Measurements from ENCODE around the gene NOC4L. TPM values are rescaled to one million over a fixed set of nuclear protein-coding genes. Genes with fewer than 3 reads are reported as not detected.
"Not testable (repeated sequence)": the region's sequence is repeated elsewhere in the genome, so short reads cannot be mapped to it uniquely, and the experiment has no call there.

NOC4L gene
- polyA plus RNA-seq, 3 donors: 15.8 to 22.6 (median 18.0) TPM

GRCh38 chr12:132117558-132117875, 26.7 kb upstream of the NOC4L start:
- WGBS, 3 donors: 93 to 96% (median 94%) methylated on average over 10 of the region's 10 CpGs
- no peak overlapping the region for H3K27ac ChIP-seq (ENCODE audit: low read depth, low read length)

GRCh38 chr12:132118876-132119275, 25.4 kb upstream of the NOC4L start:
- H3K27ac ChIP-seq (ENCODE audit: low read depth, low read length): no peak overlapping the region
- 92 to 94% (median 93%) methylated on average over 22 of the region's 22 CpGs for WGBS, 3 donors

- no peak overlapping the region for H3K27ac ChIP-seq (ENCODE audit: low read depth, low read length)
- 96 to 97% (median 96%) methylated on average over 14 of the region's 14 CpGs for WGBS, 3 donors
These were observed 23.0 kb upstream of the NOC4L start for GRCh38 chr12:132121283-132121682.

DNA sequence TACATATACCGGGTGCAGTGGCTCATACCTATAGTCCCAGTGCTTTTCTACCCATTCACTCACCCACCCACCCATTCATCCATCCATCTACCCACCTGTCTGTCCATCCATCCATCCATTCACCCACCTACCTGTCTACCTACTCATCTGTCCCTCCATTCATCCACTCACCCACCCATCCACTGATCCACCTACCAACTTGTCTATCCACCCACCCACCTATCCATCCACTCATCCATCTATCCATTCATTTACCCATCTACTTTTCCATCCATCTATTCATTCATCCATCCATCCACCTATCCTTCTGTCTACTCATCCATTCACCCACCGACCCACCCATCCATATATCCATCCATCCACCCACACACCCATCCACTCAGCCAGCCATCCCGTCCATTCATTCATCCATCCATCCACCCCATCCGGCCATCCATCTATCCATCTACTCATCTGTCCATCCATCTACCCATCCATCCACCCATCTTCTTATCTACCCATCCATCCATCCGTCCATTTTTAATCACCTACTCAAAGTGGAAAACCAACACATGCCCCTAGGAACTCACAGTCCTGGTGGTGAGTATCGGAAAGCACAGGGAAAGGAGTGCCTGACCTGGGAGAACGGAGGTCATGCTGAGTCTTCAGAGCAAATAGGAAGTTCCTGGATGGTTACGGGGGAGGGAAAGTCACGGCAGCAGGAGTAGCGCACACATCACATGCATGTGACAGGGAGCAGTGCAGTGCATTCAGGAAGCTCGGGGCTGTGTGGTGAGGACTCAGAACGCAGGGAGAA, 20.1 kb upstream of the NOC4L start:
- H3K27ac ChIP-seq (ENCODE audit: low read depth, low read length): no peak overlapping the region
- WGBS, 3 donors: 88 to 94% (median 88%) methylated on average over 12 of the region's 12 CpGs

DNA sequence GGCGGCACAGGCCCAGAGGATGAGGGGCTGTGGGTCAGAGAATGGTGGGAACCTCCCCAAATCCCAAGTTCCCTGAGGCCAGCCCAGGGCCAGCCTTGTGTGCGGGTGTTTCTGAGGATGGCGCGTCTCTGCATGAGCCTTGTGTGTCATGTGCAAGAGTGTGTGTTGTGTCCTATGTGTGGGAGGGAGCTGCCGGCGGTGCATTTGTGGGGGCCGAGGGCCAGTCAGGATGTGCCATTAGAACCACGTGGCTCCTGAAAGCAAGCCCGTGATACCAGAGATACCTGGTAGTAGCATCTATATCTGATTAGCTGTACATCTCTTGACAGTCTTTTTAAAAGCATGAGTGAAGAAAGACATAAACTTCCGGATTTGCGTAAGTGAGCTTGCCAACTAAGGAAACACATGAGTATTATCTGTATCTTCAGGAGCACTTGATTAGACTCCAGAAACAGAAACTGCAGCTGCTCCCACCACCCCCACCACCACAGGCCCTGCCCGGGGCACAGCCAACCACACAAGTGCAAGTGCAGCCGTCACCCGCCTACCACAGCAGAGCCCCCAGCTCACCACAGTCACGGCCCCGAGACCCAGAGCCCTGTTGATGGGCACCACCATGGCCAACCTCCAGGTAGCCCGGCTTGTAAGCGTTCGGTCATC, 19.4 kb upstream of the NOC4L start:
- WGBS, 3 donors: 82 to 91% (median 85%) methylated on average over 19 of the region's 19 CpGs
- H3K27ac ChIP-seq (ENCODE audit: low read depth, low read length): no peak overlapping the region

GRCh38 chr12:132125736-132126135, 18.5 kb upstream of the NOC4L start:
- 94 to 97% (median 96%) methylated on average over 12 of the region's 12 CpGs for WGBS, 3 donors
- no peak overlapping the region for H3K27ac ChIP-seq (ENCODE audit: low read depth, low read length)

DNA sequence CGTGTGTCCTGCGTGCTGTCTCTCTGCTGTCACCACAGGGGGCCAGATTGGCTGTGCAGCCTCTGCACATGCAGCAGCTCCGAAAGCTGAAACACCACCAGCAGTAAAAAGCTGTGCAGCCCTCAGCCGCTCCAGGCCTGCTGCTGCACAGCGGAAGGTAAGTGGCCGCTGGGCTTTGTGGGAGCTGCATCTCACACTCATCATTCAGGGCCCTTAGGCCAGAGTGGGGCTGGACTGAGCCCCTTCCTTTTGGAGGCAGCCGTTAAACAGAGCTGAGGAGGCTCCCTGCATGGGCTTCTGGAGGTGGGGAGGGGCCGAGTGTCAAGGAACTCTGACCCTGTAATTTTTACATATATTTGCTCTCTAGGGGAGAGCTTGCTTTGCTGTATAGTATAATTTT, 17.2 kb upstream of the NOC4L start:
- WGBS, 3 donors: 97 to 98% (median 98%) methylated on average over 8 of the region's 8 CpGs

DNA sequence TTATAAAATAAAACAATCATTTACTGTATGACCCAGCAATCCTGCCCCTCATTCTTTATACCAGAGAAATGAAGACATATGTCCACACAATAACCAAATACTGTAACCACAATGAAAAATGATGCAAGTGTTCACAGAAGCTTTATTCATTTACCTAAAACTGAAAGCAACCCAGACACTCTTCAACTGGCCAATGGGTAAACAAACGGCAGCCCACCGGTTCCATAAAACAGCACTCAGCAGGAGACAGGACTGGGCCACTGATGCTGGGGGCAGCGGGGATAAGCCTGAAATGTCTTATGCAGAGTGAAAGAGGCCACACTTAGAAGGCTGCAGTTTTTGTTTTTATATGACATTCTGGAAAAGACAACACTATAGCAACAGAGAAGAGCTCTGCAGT, 15.2 kb upstream of the NOC4L start:
- no peak overlapping the region for H3K27ac ChIP-seq (ENCODE audit: low read depth, low read length)
- WGBS, 3 donors: 97 to 99% (median 98%) methylated on average over 3 of the region's 3 CpGs

More for the DNA sequence above, 17.2 kb upstream of the NOC4L start:
- no peak overlapping the region for H3K27ac ChIP-seq (ENCODE audit: low read depth, low read length)

- WGBS, 3 donors: 95% methylated on average over 14 of the region's 14 CpGs
- no peak overlapping the region for H3K27ac ChIP-seq (ENCODE audit: low read depth, low read length)
These were observed 13.6 kb upstream of the NOC4L start for GRCh38 chr12:132130690-132131089.

DNA sequence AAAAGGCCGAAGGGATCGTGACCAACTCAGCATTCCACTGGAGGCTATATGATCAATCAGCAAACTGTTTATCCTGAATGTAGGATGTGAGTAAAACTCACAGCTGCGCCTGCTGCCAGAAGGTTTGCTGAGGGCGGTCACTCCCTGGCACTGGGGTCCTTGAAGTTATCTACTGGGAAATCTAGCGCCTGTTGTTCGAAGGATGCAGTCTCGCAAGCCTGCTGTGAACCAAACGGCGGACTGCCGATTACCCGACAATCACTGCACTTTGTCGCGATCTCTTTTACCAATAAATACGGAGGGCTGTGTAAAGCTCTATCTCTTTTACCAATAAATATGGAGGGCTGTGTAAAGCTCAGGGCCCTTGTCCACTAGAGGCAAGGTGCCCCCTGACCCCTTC, 13.0 kb upstream of the NOC4L start:
- H3K27ac ChIP-seq (ENCODE audit: low read depth, low read length): no peak overlapping the region
- WGBS, 3 donors: 93 to 98% (median 97%) methylated on average over 14 of the region's 14 CpGs

GRCh38 chr12:132131952-132132351, 12.3 kb upstream of the NOC4L start:
- H3K27ac ChIP-seq (ENCODE audit: low read depth, low read length): no peak overlapping the region
- 88 to 95% (median 92%) methylated on average over 13 to 14 of the region's 14 CpGs for WGBS, 3 donors

- H3K27ac ChIP-seq (ENCODE audit: low read depth, low read length): no peak overlapping the region
- WGBS, 3 donors: 87 to 89% (median 88%) methylated on average over 38 to 39 of the region's 39 CpGs
These were observed 11.4 kb upstream of the NOC4L start for GRCh38 chr12:132132609-132133430.

DNA sequence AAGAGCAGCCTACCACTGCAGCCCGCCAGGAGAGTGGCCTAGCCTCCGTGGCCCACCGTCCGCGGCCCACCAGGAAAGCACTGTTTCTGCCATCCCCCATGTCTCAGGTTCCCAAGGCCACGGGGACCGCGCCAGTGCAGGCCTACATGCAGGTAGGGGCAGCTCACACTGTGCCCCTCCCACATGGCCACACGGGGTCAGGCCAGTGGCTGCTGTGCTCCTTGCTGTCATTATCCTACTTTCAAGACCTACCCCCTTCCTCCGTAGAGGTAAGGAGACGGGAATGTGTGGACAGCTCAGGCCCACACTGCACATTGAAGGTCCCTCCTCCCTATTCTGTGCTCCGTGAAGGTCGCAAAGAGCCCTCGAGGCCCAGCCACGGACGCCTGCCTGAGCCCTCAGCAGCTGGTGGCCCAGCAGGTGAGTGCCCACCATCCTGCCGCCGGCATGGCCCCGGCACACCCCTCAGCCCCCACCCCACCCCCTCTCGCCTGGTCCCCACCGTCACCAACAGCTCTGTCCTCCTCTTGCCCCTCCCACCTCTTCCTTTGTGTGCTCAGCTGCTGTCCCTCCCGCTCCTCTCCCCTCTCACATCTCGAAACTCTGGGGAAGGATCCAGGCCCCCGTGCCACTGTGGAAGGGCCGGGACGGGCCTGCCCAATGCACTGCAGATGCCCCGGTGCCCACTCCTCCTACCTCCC, 10.2 kb upstream of the NOC4L start:
- no peak overlapping the region for H3K27ac ChIP-seq (ENCODE audit: low read depth, low read length)
- WGBS, 3 donors: 40 to 73% (median 71%) methylated on average over 27 of the region's 27 CpGs

DNA sequence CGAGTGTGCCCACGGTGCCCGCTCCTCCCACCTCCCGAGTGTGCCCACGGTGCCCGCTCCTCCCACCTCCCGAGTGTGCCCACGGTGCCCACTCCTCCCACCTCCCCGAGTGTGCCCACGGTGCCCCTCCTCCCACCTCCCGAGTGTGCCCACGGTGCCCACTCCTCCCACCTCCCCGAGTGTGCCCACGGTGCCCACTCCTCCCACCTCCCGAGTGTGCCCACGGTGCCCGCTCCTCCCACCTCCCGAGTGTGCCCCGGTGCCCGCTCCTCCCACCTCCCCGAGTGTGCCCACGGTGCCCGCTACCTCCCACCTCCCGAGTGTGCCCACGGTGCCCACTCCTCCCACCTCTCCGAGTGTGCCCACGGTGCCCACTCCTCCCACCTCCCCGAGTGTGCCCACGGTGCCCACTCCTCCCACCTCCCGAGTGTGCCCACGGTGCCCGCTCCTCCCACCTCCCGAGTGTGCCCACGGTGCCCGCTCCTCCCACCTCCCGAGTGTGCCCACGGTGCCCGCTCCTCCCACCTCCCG, 9.5 kb upstream of the NOC4L start:
- 73 to 93% (median 90%) methylated on average over 4 to 19 of the region's 39 CpGs for WGBS, 3 donors
- H3K27ac ChIP-seq (ENCODE audit: low read depth, low read length): not testable (repeated sequence)

GRCh38 chr12:132136226-132136625, 8.0 kb upstream of the NOC4L start:
- not testable (repeated sequence) for H3K27ac ChIP-seq (ENCODE audit: low read depth, low read length)
- 72 to 88% (median 87%) methylated on average over 9 to 18 of the region's 21 CpGs for WGBS, 3 donors

- no peak overlapping the region for H3K27ac ChIP-seq (ENCODE audit: low read depth, low read length)
- 74 to 82% (median 81%) methylated on average over 13 of the region's 13 CpGs for WGBS, 3 donors
These were observed 6.7 kb upstream of the NOC4L start for GRCh38 chr12:132137483-132138125.

GRCh38 chr12:132138941-132139871, 5.1 kb upstream of the NOC4L start:
- H3K27ac ChIP-seq (ENCODE audit: low read depth, low read length): no peak overlapping the region
- 91 to 94% (median 93%) methylated on average over 34 of the region's 34 CpGs for WGBS, 3 donors

Measured in adipose tissue (tissue), 3 donors.